CD14-positive monocyte (primary cell): ENCODE data around the gene TMEM107. TPM values are rescaled to one million over a fixed set of nuclear protein-coding genes. Genes with fewer than 3 reads are reported as not detected.
A peak's percentile ranks its signal among the peaks of the same experiment; 100 is the strongest.

Experiments
- DNase-seq, 3 donors: peaks; one replicate each; pipeline ENCODE4 v3.0.0-alpha.2; 2011 to 2022
- H2AFZ ChIP-seq: 2 replicates; pipeline ENCODE4 v1.6.0; 2012; ENCODE audit warnings: mild to moderate bottlenecking, low read depth, low read length, inconsistent platforms; ENCODE audit not compliant: insufficient read depth, poor library complexity, severe bottlenecking
- H3K27ac ChIP-seq, 2 donors: 1 replicate in 1 of 2; 2 replicates in 1 of 2; pipeline ENCODE4 v1.5.1; 2012 to 2013; ENCODE audit warnings: low read length in 2 of 2, control low read depth in 1 of 2, inconsistent platforms in 1 of 2, low read depth in 1 of 2, mild to moderate bottlenecking in 1 of 2
- H3K27me3 ChIP-seq, 2 donors: one replicate each; pipeline versions ENCODE4 v1.6.0 to v1.6.1; 2011 to 2013; ENCODE audit warnings: low read length in 2 of 2; ENCODE audit not compliant: control insufficient read depth in 2 of 2, insufficient read depth in 2 of 2
- H3K36me3 ChIP-seq, 2 donors: replicated peaks in 1 of 2; 1 replicate in 1 of 2; 2 replicates in 1 of 2; pipeline versions ENCODE4 v1.5.1 to v1.6.1; 2012 to 2013; ENCODE audit warnings: low read length in 2 of 2, control low read depth in 1 of 2, inconsistent platforms in 1 of 2, mild to moderate bottlenecking in 1 of 2; ENCODE audit not compliant: insufficient read depth in 2 of 2, control insufficient read depth in 1 of 2
- H3K4me1 ChIP-seq, 2 donors: 1 replicate in 1 of 2; 2 replicates in 1 of 2; pipeline versions ENCODE4 v1.5.1 to v1.6.1; 2012 to 2013; ENCODE audit warnings: low read length in 2 of 2, control low read depth in 1 of 2, inconsistent platforms in 1 of 2, mild to moderate bottlenecking in 1 of 2, moderate library complexity in 1 of 2; ENCODE audit not compliant: insufficient read depth in 2 of 2, control insufficient read depth in 1 of 2
- H3K4me2 ChIP-seq: replicated peaks from 2 replicates; pipeline ENCODE3; 2012; ENCODE audit warnings: low read length, moderate library complexity, mild to moderate bottlenecking; ENCODE audit not compliant: poor library complexity, severe bottlenecking; ENCODE audit errors: extremely low read depth
- H3K4me3 ChIP-seq, 3 experiments: fragments of 200-600 bp in 1 of 3; sonication (generic) in 1 of 3; replicated peaks in 1 of 3; 1 replicate in 2 of 3; 2 replicates in 1 of 3; pipeline ENCODE4 v1.5.1; 2011 to 2013; ENCODE audit warnings: low read length in 3 of 3, mild to moderate bottlenecking in 3 of 3, control low read depth in 2 of 3, low read depth in 2 of 3, inconsistent platforms in 1 of 3, moderate library complexity in 1 of 3
- H3K79me2 ChIP-seq: 2 replicates; pipeline ENCODE4 v1.6.0; 2012; ENCODE audit warnings: mild to moderate bottlenecking, control low read depth, inconsistent platforms, low read length, moderate library complexity; ENCODE audit not compliant: insufficient read depth
- H3K9ac ChIP-seq: 2 replicates; pipeline ENCODE4 v1.6.0; 2017; ENCODE audit warnings: low read length, mild to moderate bottlenecking; ENCODE audit not compliant: insufficient read depth, poor library complexity, severe bottlenecking
- H3K9me3 ChIP-seq, 2 donors: replicated peaks in 1 of 2; 1 replicate in 1 of 2; 2 replicates in 1 of 2; pipeline versions ENCODE4 v1.5.1 to v1.6.1; 2012 to 2013; ENCODE audit warnings: low read length in 2 of 2, control low read depth in 1 of 2; ENCODE audit not compliant: control insufficient read depth in 1 of 2, insufficient read depth in 1 of 2
- H4K20me1 ChIP-seq: 2 replicates; pipeline ENCODE4 v1.6.0; 2012; ENCODE audit warnings: mild to moderate bottlenecking, low read length, control low read depth, moderate library complexity; ENCODE audit not compliant: insufficient read depth
- H3K27ac Mint-ChIP-seq, 7 donors: one replicate each; pipeline ENCODE4 v1.8.0; 2020; ENCODE audit warnings: mild to moderate bottlenecking in 7 of 7, mixed read lengths in 7 of 7, moderate library complexity in 6 of 7, inconsistent platforms in 2 of 7
- H3K27me3 Mint-ChIP-seq, 3 donors: one replicate each; pipeline ENCODE4 v1.8.0; 2021 to 2022; ENCODE audit warnings: low read depth in 3 of 3, mild to moderate bottlenecking in 3 of 3, mixed read lengths in 3 of 3, moderate library complexity in 3 of 3, inconsistent platforms in 1 of 3
- H3K36me3 Mint-ChIP-seq, 2 donors: one replicate each; pipeline ENCODE4 v1.8.0; 2020; ENCODE audit warnings: mixed read lengths in 2 of 2, inconsistent platforms in 1 of 2, mild to moderate bottlenecking in 1 of 2
- H3K4me1 Mint-ChIP-seq: one replicate; pipeline ENCODE4 v1.8.0; 2020; ENCODE audit warnings: mild to moderate bottlenecking, mixed read lengths
- H3K4me3 Mint-ChIP-seq, 2 donors: one replicate each; pipeline ENCODE4 v1.8.0; 2020; ENCODE audit warnings: mild to moderate bottlenecking in 2 of 2, mixed read lengths in 2 of 2, moderate library complexity in 1 of 2
- H3K9me3 Mint-ChIP-seq, 7 donors: one replicate each; pipeline ENCODE4 v1.8.0; 2020 to 2022; ENCODE audit warnings: mixed read lengths in 7 of 7, mild to moderate bottlenecking in 6 of 7, moderate library complexity in 6 of 7, inconsistent platforms in 2 of 7
- CTCF ChIP-seq: fragments of 200-600 bp; IDR thresholded peaks from one replicate; pipeline ENCODE4 v1.8.0; 2022; ENCODE audit warnings: antibody characterized with exemption, mild to moderate bottlenecking
- WGBS: methylation state at CpG from one replicate; pipeline ENCODE4 v1.1.5; 2013; ENCODE audit warnings: missing lambda C conversion rate; ENCODE audit not compliant: insufficient coverage; 5-methylcytosine and 5-hydroxymethylcytosine counted together
- intact Hi-C, 2 donors: fragments of 100-400 bp; cut with micrococcal nuclease; formaldehyde crosslinking; loops; one replicate each; pipeline versions ENCODE4 v1.15.0 to v1.15.1; 2023
- polyA plus RNA-seq, 3 donors: library from polyadenylated mRNA; depleted of rRNA in 1 of 3; unstranded in 2 of 3; stranded (reverse) in 1 of 3; fragments of 300-500 nt in 2 of 3; fragments of >200 nt in 1 of 3; fragmentation: Illumina TruSeq in 2 of 3; gene quantifications; 1 replicate in 2 of 3; 2 replicates in 1 of 3; pipeline ENCODE4 v1.2.3, GENCODE V29; 2012 to 2021

The TMEM107 gene
- polyA plus RNA-seq, 3 donors = 20.5 to 37.4 (median 31.4) TPM

GRCh38 chr17:8138672-8139371 is 37.4 kb downstream of the TMEM107 start:
- Histone ChIP-seq H3K9me3 (no peaks in the 10 kb centered on the region), H3K9ac (no peak overlapping the region), H3K4me1 (peaks cover 34 to 40% of the 10 kb centered on the region in 2 donors), H3K27ac (peak overlapping the region; percentile 55 to 58), H3K79me2 (no peaks in the 10 kb centered on the region), H3K4me3 (peak overlapping the region; percentile 4 to 68 (median 21)), H3K36me3 (peaks cover 33 to 39% of the 10 kb centered on the region in 2 donors), H2AFZ (no peak overlapping the region), H3K27me3 (peaks cover 0 to 10% of the 10 kb centered on the region in 2 donors), H3K4me2 (peak overlapping the region; percentile 80), H4K20me1 (peaks cover 50% of the 10 kb centered on the region)
- Mint-ChIP-seq H3K27me3 (peaks cover 6 to 18% (median 11%) of the 10 kb centered on the region in 3 donors), H3K4me3 (no peak overlapping the region), H3K9me3 (no peaks in the 10 kb centered on the region), H3K4me1 (no peaks in the 10 kb centered on the region), H3K27ac (no peak overlapping the region), H3K36me3 (peaks cover 33 to 38% of the 10 kb centered on the region in 2 donors)
- 0% methylated on average over 43 of the region's 46 CpGs for WGBS
- intact Hi-C loops = loop anchor here (1.0 to 10.0 kb wide), 5 partner anchors 9 to 156 kb away; partner anchors contain the start of gene SLC25A35 (in 1 of the 2)
- TF ChIP-seq CTCF = peak; percentile 94
- peak; percentile 88 to 93 (median 90) for DNase-seq

- peaks cover 28 to 34% of the 10 kb centered on the region in 2 donors for H3K36me3 ChIP-seq
- peaks cover 46% of the 10 kb centered on the region for H4K20me1 ChIP-seq
- H3K9me3 ChIP-seq = no peaks in the 10 kb centered on the region
- no peak overlapping the region for H2AFZ ChIP-seq
- peak overlapping the region; percentile 55 to 58 for H3K27ac ChIP-seq
- WGBS = 0% methylated on average over 7 of the region's 7 CpGs
- intact Hi-C loops = loop anchor here in 1 of 2 donors (2.0 to 10.0 kb wide), 4 partner anchors 20 to 156 kb away; partner anchors contain the start of gene SLC25A35
- Mint-ChIP-seq H3K4me1 (no peaks in the 10 kb centered on the region), H3K9me3 (no peaks in the 10 kb centered on the region), H3K27me3 (peaks cover 6 to 20% (median 11%) of the 10 kb centered on the region in 3 donors), H3K4me3 (no peak overlapping the region), H3K27ac (no peak overlapping the region), H3K36me3 (peaks cover 28 to 33% of the 10 kb centered on the region in 2 donors)
- peak overlapping the region in 2 of 3 experiments; percentile 1 to 68 for H3K4me3 ChIP-seq
- H3K4me2 ChIP-seq = peak overlapping the region; percentile 80
- TF ChIP-seq CTCF = no peak
- peaks cover 0 to 10% of the 10 kb centered on the region in 2 donors for H3K27me3 ChIP-seq
- H3K79me2 ChIP-seq = no peaks in the 10 kb centered on the region
- no peak overlapping the region for H3K9ac ChIP-seq
- peaks cover 34 to 40% of the 10 kb centered on the region in 2 donors for H3K4me1 ChIP-seq
- DNase-seq = no peak
Measured at GRCh38 chr17:8138374-8138671, 37.9 kb downstream of the TMEM107 start.
